ENCODE results near the gene LRRC40. TPM values are rescaled to one million over a fixed set of nuclear protein-coding genes. Genes with fewer than 3 reads are reported as not detected.

LRRC40 gene
- 14.6 to 28.5 TPM (median 15.9 TPM) in 3 replicates for polyA plus RNA-seq
- polyA plus RNA-seq (2011; ENCODE audit: low read depth): 4.9 TPM
- polyA plus RNA-seq (2011; cell fraction: cytosol; rRNA removed): 12.3 and 23.3 TPM in 2 replicates
- polyA plus RNA-seq (2011; cell fraction: nucleus; rRNA removed): 20.0 and 27.6 TPM in 2 replicates
- 8.1 and 14.3 TPM in 2 replicates for polyA plus RNA-seq (2012; ENCODE audit: low replicate concordance)
- polyA minus RNA-seq: 2.3 to 16.9 TPM (median 7.8 TPM) in 3 replicates
- 7.7 TPM for polyA minus RNA-seq (2011; cell fraction: cytosol; rRNA and poly(A)+ RNA removed)
- 8.0 and 16.1 TPM in 2 replicates for polyA minus RNA-seq (2011; cell fraction: nucleus; rRNA and poly(A)+ RNA removed)

DNA sequence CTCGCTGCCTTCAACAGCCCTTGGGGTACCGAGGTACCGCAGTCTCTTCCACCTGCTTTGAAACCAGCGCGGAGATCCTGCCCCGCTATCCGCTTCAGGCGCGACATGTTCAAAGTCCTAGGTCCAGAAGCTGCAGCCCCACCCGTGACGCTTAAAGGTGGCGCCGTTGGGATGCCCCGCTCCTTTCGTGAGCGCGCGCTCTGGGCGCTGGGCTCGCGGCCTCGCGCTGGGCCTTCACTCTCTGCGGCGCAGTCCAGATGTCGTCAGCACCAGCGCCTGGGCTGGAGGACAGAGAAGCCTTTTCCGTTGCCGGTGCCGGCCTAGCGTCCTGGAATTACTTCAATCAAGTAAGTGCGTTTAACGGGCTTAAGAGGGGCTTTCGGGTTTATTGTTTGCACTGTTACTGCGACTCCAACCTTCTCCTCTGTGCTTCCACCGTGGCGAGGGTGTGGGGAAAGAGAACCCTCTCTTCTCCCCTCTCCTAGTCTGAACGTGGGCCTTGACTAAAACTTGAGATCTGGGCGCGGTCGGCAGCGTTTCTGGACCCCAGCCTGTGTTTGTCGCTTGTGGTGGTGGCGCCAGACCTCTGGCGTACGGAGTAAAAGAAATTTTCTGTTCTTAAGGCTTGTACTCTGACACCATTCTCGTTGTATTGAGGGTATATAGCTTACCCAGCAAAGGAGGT lies at the start of gene LRRC40:
Gene LRRC40, minus strand, starts transcription at position 146 of the 685 bp plus-strand sequence. Its CDS starts 39 bp downstream, at position 107.
- no peak for FAIRE-seq
- dilution Hi-C loops (cut with MboI; ENCODE audit: extremely low pct_ligation_motif_present, low sequenced_read_pairs): no loop called here
- H3K4me1 ChIP-seq (ENCODE audit: control insufficient read depth, extremely low read depth, insufficient read depth, low read length): peaks cover 12% of the 10 kb centered on the region

DNA sequence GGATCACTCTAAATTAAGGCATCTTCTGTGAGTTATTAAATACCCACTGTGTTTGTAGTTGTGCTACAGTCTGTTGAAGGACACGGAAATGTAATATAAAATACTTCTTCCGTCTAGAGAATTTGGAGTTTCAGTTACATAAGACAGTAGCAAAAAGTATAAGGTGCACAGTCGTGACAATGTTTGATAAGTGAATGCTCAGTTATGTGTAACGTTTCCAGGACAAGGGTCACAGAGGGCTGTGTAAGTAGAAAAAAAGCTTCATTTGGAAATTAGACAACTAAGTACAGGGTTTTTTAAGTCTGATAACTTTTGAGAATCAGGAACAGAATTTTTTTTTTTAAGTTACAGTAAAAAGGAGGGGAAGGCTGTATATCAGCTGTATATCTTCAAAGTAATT lies 43.4 kb upstream of the LRRC40 start:
- H3K27ac ChIP-seq (ENCODE audit: control insufficient read depth, insufficient read depth, low read length): no peak overlapping the region
- H4K20me1 ChIP-seq (ENCODE audit: control insufficient read depth, extremely low read depth, insufficient read depth, low read length): no peaks in the 10 kb centered on the region
- H2AFZ ChIP-seq (ENCODE audit: control insufficient read depth, low read length): no peak overlapping the region
- no peak overlapping the region for H3K4me2 ChIP-seq (ENCODE audit: control insufficient read depth, extremely low read depth, insufficient read depth, low read depth, low read length)
- H3K4me3 ChIP-seq (ENCODE audit: control insufficient read depth in 2 of 3, extremely low read depth in 1 of 3, insufficient read depth in 2 of 3, low read depth in 1 of 3, low read length in 3 of 3): no peak overlapping the region
- peaks cover under 1% of the 10 kb centered on the region for H3K79me2 ChIP-seq (ENCODE audit: control insufficient read depth, insufficient read depth, low read length)
- peaks cover 22 to 23% of the 10 kb centered on the region in 2 experiments for H3K36me3 ChIP-seq (ENCODE audit: control insufficient read depth in 2 of 2, extremely low read depth in 1 of 2, insufficient read depth in 2 of 2, low read length in 2 of 2)
- H3K27me3 ChIP-seq (ENCODE audit: control insufficient read depth, extremely low read depth, insufficient read depth, low read length): no peaks in the 10 kb centered on the region
- TF ChIP-seq EZH2 (IDR thresholded peaks at IDR 0.05; ENCODE audit: low read length): no peak
- TF ChIP-seq, protein P1, sequence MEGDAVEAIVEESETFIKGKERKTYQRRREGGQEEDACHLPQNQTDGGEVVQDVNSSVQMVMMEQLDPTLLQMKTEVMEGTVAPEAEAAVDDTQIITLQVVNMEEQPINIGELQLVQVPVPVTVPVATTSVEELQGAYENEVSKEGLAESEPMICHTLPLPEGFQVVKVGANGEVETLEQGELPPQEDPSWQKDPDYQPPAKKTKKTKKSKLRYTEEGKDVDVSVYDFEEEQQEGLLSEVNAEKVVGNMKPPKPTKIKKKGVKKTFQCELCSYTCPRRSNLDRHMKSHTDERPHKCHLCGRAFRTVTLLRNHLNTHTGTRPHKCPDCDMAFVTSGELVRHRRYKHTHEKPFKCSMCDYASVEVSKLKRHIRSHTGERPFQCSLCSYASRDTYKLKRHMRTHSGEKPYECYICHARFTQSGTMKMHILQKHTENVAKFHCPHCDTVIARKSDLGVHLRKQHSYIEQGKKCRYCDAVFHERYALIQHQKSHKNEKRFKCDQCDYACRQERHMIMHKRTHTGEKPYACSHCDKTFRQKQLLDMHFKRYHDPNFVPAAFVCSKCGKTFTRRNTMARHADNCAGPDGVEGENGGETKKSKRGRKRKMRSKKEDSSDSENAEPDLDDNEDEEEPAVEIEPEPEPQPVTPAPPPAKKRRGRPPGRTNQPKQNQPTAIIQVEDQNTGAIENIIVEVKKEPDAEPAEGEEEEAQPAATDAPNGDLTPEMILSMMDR (optimal IDR thresholded peaks at IDR 0.05 in 1 of 3, IDR thresholded peaks at IDR 0.05 in 1 of 3, conservative IDR thresholded peaks at IDR 0.05 in 1 of 3; ENCODE audit: extremely low read depth in 1 of 3, insufficient read depth in 2 of 3, low read length in 3 of 3): no peak
- no peaks in the 10 kb centered on the region for H3K9me1 ChIP-seq (ENCODE audit: control insufficient read depth, extremely low read depth, insufficient read depth, low read length)
- dilution Hi-C loops (cut with MboI; ENCODE audit: extremely low pct_ligation_motif_present, low sequenced_read_pairs): no loop called here
- H3K4me1 ChIP-seq (ENCODE audit: control insufficient read depth, extremely low read depth, insufficient read depth, low read length): no peaks in the 10 kb centered on the region
- no peaks in the 10 kb centered on the region for H3K9me3 ChIP-seq (ENCODE audit: control insufficient read depth, low read depth, low read length)
- FAIRE-seq (no peak), DNase-seq (ENCODE audit: low read depth, low spot score) (no peak)
- no peak overlapping the region for H3K9ac ChIP-seq (ENCODE audit: control insufficient read depth, extremely low read depth, insufficient read depth, low read length)

More for the DNA sequence above, at the start of gene LRRC40:
- no peaks in the 10 kb centered on the region for H3K9me1 ChIP-seq (ENCODE audit: control insufficient read depth, extremely low read depth, insufficient read depth, low read length)
- peak within 1 kb of the TSS; percentile 99 for H3K9ac ChIP-seq (ENCODE audit: control insufficient read depth, extremely low read depth, insufficient read depth, low read length)
- peaks cover 98% of the 10 kb centered on the region for H3K79me2 ChIP-seq (ENCODE audit: control insufficient read depth, insufficient read depth, low read length)
- H3K27ac ChIP-seq (ENCODE audit: control insufficient read depth, insufficient read depth, low read length): peak within 1 kb of the TSS; percentile 99
- TF ChIP-seq, protein P1 (optimal IDR thresholded peaks at IDR 0.05 in 1 of 3, IDR thresholded peaks at IDR 0.05 in 1 of 3, conservative IDR thresholded peaks at IDR 0.05 in 1 of 3; ENCODE audit: extremely low read depth in 1 of 3, insufficient read depth in 2 of 3, low read length in 3 of 3): no peak
- no peak for TF ChIP-seq EZH2 (IDR thresholded peaks at IDR 0.05; ENCODE audit: low read length)
- H4K20me1 ChIP-seq (ENCODE audit: control insufficient read depth, extremely low read depth, insufficient read depth, low read length): no peaks in the 10 kb centered on the region
- peak within 1 kb of the TSS; percentile 94 for H3K4me2 ChIP-seq (ENCODE audit: control insufficient read depth, extremely low read depth, insufficient read depth, low read depth, low read length)
- peaks cover 9 to 14% of the 10 kb centered on the region in 2 experiments for H3K36me3 ChIP-seq (ENCODE audit: control insufficient read depth in 2 of 2, extremely low read depth in 1 of 2, insufficient read depth in 2 of 2, low read length in 2 of 2)
- DNase-seq (ENCODE audit: low read depth, low spot score): peak; percentile 53
- no peaks in the 10 kb centered on the region for H3K27me3 ChIP-seq (ENCODE audit: control insufficient read depth, extremely low read depth, insufficient read depth, low read length)
- peak within 1 kb of the TSS; percentile 98 for H2AFZ ChIP-seq (ENCODE audit: control insufficient read depth, low read length)
- peak within 1 kb of the TSS; percentile 69 to 100 (median 90) for H3K4me3 ChIP-seq (ENCODE audit: control insufficient read depth in 2 of 3, extremely low read depth in 1 of 3, insufficient read depth in 2 of 3, low read depth in 1 of 3, low read length in 3 of 3)
- no peaks in the 10 kb centered on the region for H3K9me3 ChIP-seq (ENCODE audit: control insufficient read depth, low read depth, low read length)
